ENCODE data around the gene TLL1.

Gene TLL1

GRCh38 chr4:166066936-166067335 is 193.9 kb downstream of the TLL1 start:
- no peak for DNase-seq

- DNase-seq, result no peak
Measured at GRCh38 chr4:166067915-166068314, 194.9 kb downstream of the TLL1 start.

- no peak for DNase-seq
Measured at GRCh38 chr4:166073783-166074182, 200.7 kb downstream of the TLL1 start.

- DNase-seq, result no peak
Measured at GRCh38 chr4:166075599-166075998, 202.6 kb downstream of the TLL1 start.

GRCh38 chr4:166077782-166078181 is 204.7 kb downstream of the TLL1 start:
- no peak for DNase-seq

- no peak for DNase-seq
Measured at GRCh38 chr4:166078383-166078782, 205.3 kb downstream of the TLL1 start.

- DNase-seq, result no peak
Measured at GRCh38 chr4:166078955-166079354, 205.9 kb downstream of the TLL1 start.

- DNase-seq, result no peak
Measured at GRCh38 chr4:166087569-166087968, 214.5 kb downstream of the TLL1 start.

GRCh38 chr4:166088576-166088975 is 215.5 kb downstream of the TLL1 start:
- DNase-seq, result no peak

- DNase-seq, result no peak
Measured at GRCh38 chr4:166091146-166091545, 218.1 kb downstream of the TLL1 start.

GRCh38 chr4:166091912-166092510 is 219.0 kb downstream of the TLL1 start:
- DNase-seq, result no peak

GRCh38 chr4:166092797-166093290 is 219.8 kb downstream of the TLL1 start:
- DNase-seq, result no peak

GRCh38 chr4:166104623-166105022 is 231.6 kb downstream of the TLL1 start:
- DNase-seq, result no peak

GRCh38 chr4:166121897-166122296 is 248.9 kb downstream of the TLL1 start:
- DNase-seq, result no peak

GRCh38 chr4:166123546-166123945 is 250.5 kb downstream of the TLL1 start:
- no peak for DNase-seq

- no peak for DNase-seq
Measured at GRCh38 chr4:166128403-166128802, 255.4 kb downstream of the TLL1 start.

- no peak for DNase-seq
Measured at GRCh38 chr4:166134285-166134684, 261.2 kb downstream of the TLL1 start.

- no peak for DNase-seq
Measured at GRCh38 chr4:166140951-166141350, 267.9 kb downstream of the TLL1 start.

- DNase-seq, result no peak
Measured at GRCh38 chr4:166143227-166143626, 270.2 kb downstream of the TLL1 start.

GRCh38 chr4:166144607-166145006 is 271.6 kb downstream of the TLL1 start:
- DNase-seq, result no peak

- DNase-seq, result no peak
Measured at GRCh38 chr4:166146806-166147540, 273.9 kb downstream of the TLL1 start.

All from activated naive CD4-positive, alpha-beta T cell treated with anti-CD3 and anti-CD28 coated beads, Interleukin-2, amount 50 U/mL, for 16 hours (primary cell).